ENCODE data around the gene IKZF1. TPM values are rescaled to one million over a fixed set of nuclear protein-coding genes. Genes with fewer than 3 reads are reported as not detected.

Gene IKZF1
- total and polyA plus RNA-seq, 2 of the 4 experiments (the other 2 are of a cell fraction): not detected

- Histone ChIP-seq H4K20me1 (ENCODE audit: insufficient read depth, low read length) (no peaks in the 10 kb centered on the region), H2AK5ac (ENCODE audit: low read depth, low read length) (no peak overlapping the region), H3K56ac (ENCODE audit: extremely low read depth, insufficient read depth, low read length) (no peak overlapping the region), H2BK20ac (ENCODE audit: low read depth, low read length) (no peak overlapping the region), H2AK9ac (replicated peaks; ENCODE audit: low read depth, low read length, poor library complexity) (no peak overlapping the region), H3K27me3 (ENCODE audit: control insufficient read depth, insufficient read depth, low read length) (peaks cover 17% of the 10 kb centered on the region), H3K4me3 (ENCODE audit: insufficient read depth, low read depth, low read length) (no peak overlapping the region), H3K4me1 (ENCODE audit: control insufficient read depth, insufficient read depth, low read length) (no peaks in the 10 kb centered on the region), H3K27ac (ENCODE audit: insufficient read depth, low read length) (no peak overlapping the region), H3K36me3 (ENCODE audit: control insufficient read depth, insufficient read depth, low read length) (no peaks in the 10 kb centered on the region), H4K8ac (ENCODE audit: low read depth in 2 of 2, low read length in 2 of 2) (no peak overlapping the region), H2BK15ac (ENCODE audit: low read depth, low read length) (no peak overlapping the region), H4K5ac (ENCODE audit: low read depth, low read length) (no peak overlapping the region), H3K9me1 (ENCODE audit: insufficient read depth, low read length) (no peaks in the 10 kb centered on the region), H3K4me2 (ENCODE audit: low read depth, low read length) (no peak overlapping the region), H3K14ac (replicated peaks; ENCODE audit: low read depth, low read length) (no peak overlapping the region), H3K9ac (ENCODE audit: low read depth, low read length) (no peak overlapping the region), H3K23ac (ENCODE audit: low read depth, low read length) (no peak overlapping the region), H4K91ac (ENCODE audit: insufficient read depth, low read depth, low read length) (no peak overlapping the region), H2BK120ac (ENCODE audit: low read depth, low read length) (no peak overlapping the region), H2AFZ (replicated peaks; ENCODE audit: low read length, poor library complexity) (no peak overlapping the region), H3K79me1 (ENCODE audit: low read depth in 1 of 2, low read length in 2 of 2) (no peaks in the 10 kb centered on the region), H3K4ac (ENCODE audit: low read depth, low read length) (no peak overlapping the region), H3K9me3 (ENCODE audit: control insufficient read depth, insufficient read depth, low read length) (no peaks in the 10 kb centered on the region), H3K18ac (ENCODE audit: low read depth, low read length) (no peak overlapping the region), H2BK5ac (ENCODE audit: low read depth, low read length, poor library complexity, severe bottlenecking) (no peak overlapping the region)
- no peak for ATAC-seq (ENCODE audit: low read depth)
- intact Hi-C loops (cut with micrococcal nuclease) (no loop called here), dilution Hi-C loops (cut with HindIII; ENCODE audit: low sequenced_read_pairs, unreplicated experiment) (no loop called here), in situ Hi-C loops (cut with MboI; ENCODE audit: low sequenced_read_pairs) (no loop called here)
- 67% methylated on average over 1 of the region's 7 CpGs; no CpG with 5 or more reads in 1 of the 2 experiments for WGBS, 2 experiments (ENCODE audit: extremely low coverage in 2 of 2, insufficient read length in 1 of 2)
- DNase-seq: no peak
- TF ChIP-seq CTCF (conservative IDR thresholded peaks at IDR 0.05; ENCODE audit: low read depth, low read length) (no peak), MXI1 (IDR thresholded peaks at IDR 0.05; ENCODE audit: borderline replicate concordance, low read depth, low read length) (no peak), MAZ (IDR thresholded peaks at IDR 0.05; ENCODE audit: borderline replicate concordance, low read depth, low read length) (no peak), SMC3 (IDR thresholded peaks at IDR 0.05; ENCODE audit: low read depth, low read length) (no peak), FOS (IDR thresholded peaks at IDR 0.05; ENCODE audit: low read depth, low read length) (no peak), CEBPB (IDR thresholded peaks at IDR 0.05; ENCODE audit: low read depth, low read length) (no peak), USF2 (IDR thresholded peaks at IDR 0.05; ENCODE audit: low read depth, low read length) (no peak), ELK1 (IDR thresholded peaks at IDR 0.05; ENCODE audit: borderline replicate concordance, low read depth, low read length) (no peak), NFE2L2 (IDR thresholded peaks at IDR 0.05; ENCODE audit: low read depth, low read length) (no peak), POLR2A (IDR thresholded peaks at IDR 0.05; ENCODE audit: low read depth, low read length) (no peak)
- ChIA-PET POLR2A (ENCODE audit: unreplicated experiment) (no interaction called here), CTCF (no interaction called here)
- no TSS peak for BruUV-seq (replicated peaks)
Observed at GRCh38 chr7:50405221-50405620, 100.7 kb downstream of the IKZF1 start.
